ENCODE results near the gene PADI1. TPM values are rescaled to one million over a fixed set of nuclear protein-coding genes. Genes with fewer than 3 reads are reported as not detected.

Gene PADI1
- polyA plus RNA-seq, 1 donor, result 0.47 TPM

- no peak for DNase-seq (ENCODE audit: low read depth)
These were observed 6.3 kb upstream of the PADI1 start for GRCh38 chr1:17198476-17199258.

- no peak for DNase-seq (ENCODE audit: low read depth)
These were observed 5.5 kb upstream of the PADI1 start for GRCh38 chr1:17199267-17200044.

GRCh38 chr1:17200246-17200645 lies 4.7 kb upstream of the PADI1 start:
- DNase-seq (ENCODE audit: low read depth), result no peak

GRCh38 chr1:17200756-17201155 lies 4.2 kb upstream of the PADI1 start:
- DNase-seq (ENCODE audit: low read depth), result no peak

GRCh38 chr1:17201201-17202021 lies 3.5 kb upstream of the PADI1 start:
- no peak for DNase-seq (ENCODE audit: low read depth)

- DNase-seq (ENCODE audit: low read depth), result no peak
These were observed 724 bp downstream of the PADI1 start for GRCh38 chr1:17205652-17206051.

GRCh38 chr1:17206196-17206595 lies 1.3 kb downstream of the PADI1 start:
- DNase-seq (ENCODE audit: low read depth), result no peak

GRCh38 chr1:17207046-17207445 lies 2.1 kb downstream of the PADI1 start:
- peak; percentile 26 for DNase-seq (ENCODE audit: low read depth)

GRCh38 chr1:17207540-17207939 lies 2.6 kb downstream of the PADI1 start:
- DNase-seq (ENCODE audit: low read depth), result no peak

- no peak for DNase-seq (ENCODE audit: low read depth)
These were observed 3.1 kb downstream of the PADI1 start for GRCh38 chr1:17207966-17208418.

GRCh38 chr1:17208546-17208945 lies 3.6 kb downstream of the PADI1 start:
- DNase-seq (ENCODE audit: low read depth), result no peak

GRCh38 chr1:17209430-17209829 lies 4.5 kb downstream of the PADI1 start:
- DNase-seq (ENCODE audit: low read depth), result no peak

GRCh38 chr1:17210176-17210575 lies 5.2 kb downstream of the PADI1 start:
- no peak for DNase-seq (ENCODE audit: low read depth)

GRCh38 chr1:17211377-17211776 lies 6.4 kb downstream of the PADI1 start:
- no peak for DNase-seq (ENCODE audit: low read depth)

GRCh38 chr1:17212009-17212408 lies 7.1 kb downstream of the PADI1 start:
- DNase-seq (ENCODE audit: low read depth), result no peak

- DNase-seq (ENCODE audit: low read depth), result no peak
These were observed 7.7 kb downstream of the PADI1 start for GRCh38 chr1:17212487-17213121.

GRCh38 chr1:17213148-17213781 lies 8.3 kb downstream of the PADI1 start:
- no peak for DNase-seq (ENCODE audit: low read depth)

- DNase-seq (ENCODE audit: low read depth), result no peak
These were observed 8.8 kb downstream of the PADI1 start for GRCh38 chr1:17213782-17214148.

- no peak for DNase-seq (ENCODE audit: low read depth)
These were observed 10.1 kb downstream of the PADI1 start for GRCh38 chr1:17214876-17215544.

- no peak for DNase-seq (ENCODE audit: low read depth)
These were observed 10.6 kb downstream of the PADI1 start for GRCh38 chr1:17215545-17215890.

- DNase-seq (ENCODE audit: low read depth), result no peak
These were observed 11.2 kb downstream of the PADI1 start for GRCh38 chr1:17216078-17216477.
